Activated naive CD4-positive, alpha-beta T cell treated with anti-CD3 and anti-CD28 coated beads for 36 hours (primary cell): ENCODE results near the gene EPHA4. TPM values are rescaled to one million over a fixed set of nuclear protein-coding genes. Genes with fewer than 3 reads are reported as not detected.

Experiments used
- CTCF ChIA-PET: fragments of 350-600 bp; sonication (Branson Sonifier 250); formaldehyde crosslinking; loops from one replicate; lab custom pipeline; 2021; ENCODE audit warnings: antibody characterized with exemption; lab: Charles Lee
- DNase-seq: peaks from one replicate; pipeline ENCODE4 v3.0.0-alpha.2; 2020
- H3K27ac Mint-ChIP-seq: one replicate; pipeline ENCODE4 v1.8.0; 2021; ENCODE audit warnings: mild to moderate bottlenecking, mixed read lengths
- H3K27me3 Mint-ChIP-seq: one replicate; pipeline ENCODE4 v1.8.0; 2021; ENCODE audit warnings: low read depth, mixed read lengths
- H3K36me3 Mint-ChIP-seq: one replicate; pipeline ENCODE4 v1.8.0; 2021; ENCODE audit warnings: low read depth, mixed read lengths
- H3K4me1 Mint-ChIP-seq: one replicate; pipeline ENCODE4 v1.8.0; 2021; ENCODE audit warnings: low read depth, mixed read lengths
- H3K4me3 Mint-ChIP-seq: one replicate; pipeline ENCODE4 v1.8.0; 2021; ENCODE audit warnings: mild to moderate bottlenecking, moderate library complexity, mixed read lengths
- H3K9me3 Mint-ChIP-seq: one replicate; pipeline ENCODE4 v1.8.0; 2021; ENCODE audit warnings: mixed read lengths
- intact Hi-C: fragments of 100-400 bp; cut with micrococcal nuclease; formaldehyde crosslinking; loops from one replicate; pipeline ENCODE4 v1.15.1; 2023
- total RNA-seq, 2 experiments: library from RNA; stranded (reverse); gene quantifications; one replicate each; pipeline ENCODE4 v1.2.3, GENCODE V29; 2021

The EPHA4 gene
- total RNA-seq = 1 to 10 TPM; 1.3 to 3.0 TPM

GRCh38 chr2:221572219-221572820 lies at the start of gene EPHA4:
TSS of gene EPHA4 (minus strand) at chr2:221572304. CDS start at chr2:221572248, 56 bp downstream.
- Mint-ChIP-seq H3K4me1 (peaks cover 25% of the 10 kb centered on the region), H3K9me3 (no peaks in the 10 kb centered on the region), H3K27me3 (peaks cover 51% of the 10 kb centered on the region), H3K4me3 (peak within 1 kb of the TSS; percentile 83), H3K27ac (peak within 1 kb of the TSS; percentile 30), H3K36me3 (no peaks in the 10 kb centered on the region)
- peak; percentile 76 for DNase-seq
- CTCF ChIA-PET = interaction anchor here (0.6 kb wide), 1 partner anchor 134 kb away, joined by 4 read pairs; no protein-coding TSS in a partner anchor
- intact Hi-C loops = loop anchor here (1.0 to 10.0 kb wide), 10 partner anchors 54 to 1836 kb away; no protein-coding TSS in a partner anchor

GRCh38 chr2:221618007-221618406 lies 45.9 kb upstream of the EPHA4 start:
- Mint-ChIP-seq H3K4me3 (no peak overlapping the region), H3K4me1 (no peaks in the 10 kb centered on the region), H3K9me3 (no peaks in the 10 kb centered on the region), H3K27ac (no peak overlapping the region), H3K36me3 (no peaks in the 10 kb centered on the region), H3K27me3 (peaks cover 1% of the 10 kb centered on the region)
- DNase-seq = no peak
- CTCF ChIA-PET = interaction anchor here (0.7 to 1.0 kb wide), 2 partner anchors 14 to 1376 kb away, joined by 3 to 4 read pairs; no protein-coding TSS in a partner anchor
- intact Hi-C loops = no loop called here

GRCh38 chr2:221616561-221616960 lies 44.5 kb upstream of the EPHA4 start:
- Mint-ChIP-seq H3K36me3 (no peaks in the 10 kb centered on the region), H3K27ac (no peak overlapping the region), H3K4me3 (no peak overlapping the region), H3K27me3 (peaks cover 6% of the 10 kb centered on the region), H3K4me1 (no peaks in the 10 kb centered on the region), H3K9me3 (no peaks in the 10 kb centered on the region)
- CTCF ChIA-PET = no interaction called here
- DNase-seq = no peak
- intact Hi-C loops = no loop called here

GRCh38 chr2:221614274-221614673 lies 42.2 kb upstream of the EPHA4 start:
- Mint-ChIP-seq H3K36me3 (no peaks in the 10 kb centered on the region), H3K9me3 (no peaks in the 10 kb centered on the region), H3K27ac (no peak overlapping the region), H3K4me3 (no peak overlapping the region), H3K4me1 (no peaks in the 10 kb centered on the region), H3K27me3 (peaks cover 8% of the 10 kb centered on the region)
- intact Hi-C loops = no loop called here
- DNase-seq = no peak
- CTCF ChIA-PET = no interaction called here

GRCh38 chr2:221612800-221613199 lies 40.7 kb upstream of the EPHA4 start:
- no peaks in the 10 kb centered on the region for H3K36me3 Mint-ChIP-seq
- no peaks in the 10 kb centered on the region for H3K9me3 Mint-ChIP-seq

GRCh38 chr2:221612161-221612560 lies 40.1 kb upstream of the EPHA4 start:
- DNase-seq = no peak
- Mint-ChIP-seq H3K27me3 (peaks cover 8% of the 10 kb centered on the region), H3K27ac (no peak overlapping the region), H3K4me1 (no peaks in the 10 kb centered on the region), H3K36me3 (no peaks in the 10 kb centered on the region), H3K4me3 (no peak overlapping the region), H3K9me3 (no peaks in the 10 kb centered on the region)
- CTCF ChIA-PET = no interaction called here
- intact Hi-C loops = no loop called here

More at GRCh38 chr2:221612800-221613199, 40.7 kb upstream of the EPHA4 start:
- H3K4me3 Mint-ChIP-seq = no peak overlapping the region
- H3K4me1 Mint-ChIP-seq = no peaks in the 10 kb centered on the region
- peaks cover 8% of the 10 kb centered on the region for H3K27me3 Mint-ChIP-seq
- DNase-seq = no peak
- intact Hi-C loops = no loop called here
- H3K27ac Mint-ChIP-seq = no peak overlapping the region
- CTCF ChIA-PET = no interaction called here

GRCh38 chr2:221610675-221611074 lies 38.6 kb upstream of the EPHA4 start:
- Mint-ChIP-seq H3K4me1 (no peaks in the 10 kb centered on the region), H3K4me3 (no peak overlapping the region), H3K36me3 (no peaks in the 10 kb centered on the region), H3K9me3 (no peaks in the 10 kb centered on the region), H3K27ac (no peak overlapping the region), H3K27me3 (peaks cover 6% of the 10 kb centered on the region)
- no peak for DNase-seq
- CTCF ChIA-PET = no interaction called here
- intact Hi-C loops = no loop called here

GRCh38 chr2:221610255-221610654 lies 38.2 kb upstream of the EPHA4 start:
- H3K27me3 Mint-ChIP-seq = peaks cover 6% of the 10 kb centered on the region

GRCh38 chr2:221608442-221608841 lies 36.3 kb upstream of the EPHA4 start:
- no peaks in the 10 kb centered on the region for H3K9me3 Mint-ChIP-seq
- H3K36me3 Mint-ChIP-seq = no peaks in the 10 kb centered on the region
- no peak for DNase-seq
- CTCF ChIA-PET = no interaction called here
- no peak overlapping the region for H3K4me3 Mint-ChIP-seq
- H3K4me1 Mint-ChIP-seq = no peaks in the 10 kb centered on the region
- H3K27me3 Mint-ChIP-seq = peaks cover 7% of the 10 kb centered on the region
- intact Hi-C loops = no loop called here
- no peak overlapping the region for H3K27ac Mint-ChIP-seq

More at GRCh38 chr2:221610255-221610654, 38.2 kb upstream of the EPHA4 start:
- H3K4me1 Mint-ChIP-seq = no peaks in the 10 kb centered on the region
- H3K9me3 Mint-ChIP-seq = no peaks in the 10 kb centered on the region
- DNase-seq = no peak
- no peaks in the 10 kb centered on the region for H3K36me3 Mint-ChIP-seq
- H3K4me3 Mint-ChIP-seq = no peak overlapping the region
- H3K27ac Mint-ChIP-seq = no peak overlapping the region
- intact Hi-C loops = no loop called here
- CTCF ChIA-PET = no interaction called here

- intact Hi-C loops = no loop called here
- no peak overlapping the region for H3K4me3 Mint-ChIP-seq
- H3K9me3 Mint-ChIP-seq = no peaks in the 10 kb centered on the region
- CTCF ChIA-PET = no interaction called here
- H3K27me3 Mint-ChIP-seq = peaks cover 4% of the 10 kb centered on the region
- H3K36me3 Mint-ChIP-seq = no peaks in the 10 kb centered on the region
- H3K4me1 Mint-ChIP-seq = no peaks in the 10 kb centered on the region
- no peak for DNase-seq
- no peak overlapping the region for H3K27ac Mint-ChIP-seq
Observed at GRCh38 chr2:221606424-221606823, 34.3 kb upstream of the EPHA4 start.

GRCh38 chr2:221605751-221606240 lies 33.7 kb upstream of the EPHA4 start:
- Mint-ChIP-seq H3K9me3 (no peaks in the 10 kb centered on the region), H3K4me1 (no peaks in the 10 kb centered on the region), H3K4me3 (no peak overlapping the region), H3K36me3 (no peaks in the 10 kb centered on the region), H3K27me3 (peaks cover 4% of the 10 kb centered on the region), H3K27ac (no peak overlapping the region)
- intact Hi-C loops = no loop called here
- CTCF ChIA-PET = no interaction called here
- no peak for DNase-seq

GRCh38 chr2:221602938-221603337 lies 30.8 kb upstream of the EPHA4 start:
- H3K27me3 Mint-ChIP-seq = peaks cover 9% of the 10 kb centered on the region
- H3K4me3 Mint-ChIP-seq = no peak overlapping the region
- intact Hi-C loops = no loop called here
- no peaks in the 10 kb centered on the region for H3K4me1 Mint-ChIP-seq
- CTCF ChIA-PET = no interaction called here
- H3K9me3 Mint-ChIP-seq = no peaks in the 10 kb centered on the region
- no peak overlapping the region for H3K27ac Mint-ChIP-seq
- no peak for DNase-seq
- no peaks in the 10 kb centered on the region for H3K36me3 Mint-ChIP-seq

- CTCF ChIA-PET = no interaction called here
- Mint-ChIP-seq H3K9me3 (no peaks in the 10 kb centered on the region), H3K36me3 (no peaks in the 10 kb centered on the region), H3K27ac (no peak overlapping the region), H3K27me3 (peaks cover 9% of the 10 kb centered on the region), H3K4me1 (no peaks in the 10 kb centered on the region), H3K4me3 (no peak overlapping the region)
- intact Hi-C loops = no loop called here
- DNase-seq = no peak
Observed at GRCh38 chr2:221601376-221601775, 29.3 kb upstream of the EPHA4 start.
